SK-N-SH treated with all-trans-retinoic acid at 6 μM for 48 hours (cell line): ENCODE measurements around the gene DGKE.

ENCODE experiments used
- ATAC-seq: fragments of 200-7000 bp; cut with Tn5 transposase; 3 replicates; pipeline ENCODE4 v1.9.1; 2020; ENCODE audit warnings: mild to moderate bottlenecking, moderate library complexity
- BACH2 ChIP-seq: fragments of 250-450 bp; sonication (Bioruptor Pico); IDR thresholded peaks from 2 replicates; pipeline ENCODE4 v1.9.0; 2021; ENCODE audit warnings: mild to moderate bottlenecking, borderline replicate concordance
- CSRNP3 ChIP-seq: fragments of 250-450 bp; sonication (Bioruptor Pico); IDR thresholded peaks from 2 replicates; pipeline ENCODE4 v1.5.1; 2021; ENCODE audit warnings: mild to moderate bottlenecking, moderate library complexity
- ESRRG ChIP-seq: fragments of 250-450 bp; sonication (Bioruptor Pico); IDR thresholded peaks from 2 replicates; pipeline ENCODE4 v1.6.1; 2021; ENCODE audit warnings: mild to moderate bottlenecking
- ISL1 ChIP-seq: fragments of 250-450 bp; sonication (Bioruptor Pico); IDR thresholded peaks from 2 replicates; pipeline ENCODE4 v2.1.2; 2022; ENCODE audit warnings: mild to moderate bottlenecking, moderate library complexity
- OSR1 ChIP-seq: fragments of 250-450 bp; sonication (Bioruptor Pico); IDR thresholded peaks from 2 replicates; pipeline ENCODE4 v1.8.0; 2022; ENCODE audit warnings: moderate library complexity, mild to moderate bottlenecking, inconsistent platforms
- PATZ1 ChIP-seq: fragments of 250-450 bp; sonication (Bioruptor Pico); IDR thresholded peaks from 2 replicates; pipeline ENCODE4 v1.8.0; 2020; ENCODE audit warnings: mild to moderate bottlenecking, moderate library complexity, borderline replicate concordance
- POU6F1 ChIP-seq: fragments of 250-450 bp; sonication (Bioruptor Pico); IDR thresholded peaks from 2 replicates; pipeline ENCODE4 v1.8.0; 2021; ENCODE audit warnings: low read depth, mild to moderate bottlenecking, moderate library complexity, borderline replicate concordance
- PPARA ChIP-seq: fragments of 250-450 bp; sonication (Bioruptor Pico); IDR thresholded peaks from 2 replicates; pipeline ENCODE4 v1.5.0; 2020; ENCODE audit warnings: mild to moderate bottlenecking, borderline replicate concordance
- RARB ChIP-seq: fragments of 250-450 bp; sonication (Bioruptor Pico); IDR thresholded peaks from 2 replicates; pipeline ENCODE4 v1.8.0; 2021; ENCODE audit warnings: mild to moderate bottlenecking, moderate library complexity
- TCF4 ChIP-seq: fragments of 250-450 bp; sonication (Bioruptor Pico); IDR thresholded peaks from 2 replicates; pipeline ENCODE4 v1.8.0; 2021; ENCODE audit warnings: mild to moderate bottlenecking, moderate library complexity, borderline replicate concordance
- TOX ChIP-seq: fragments of 250-450 bp; sonication (Bioruptor Pico); IDR thresholded peaks from 2 replicates; pipeline ENCODE4 v1.8.0; 2021; ENCODE audit warnings: mild to moderate bottlenecking, moderate library complexity, borderline replicate concordance
- TSHZ2 ChIP-seq: fragments of 250-450 bp; sonication (Bioruptor Pico); IDR thresholded peaks from 2 replicates; pipeline ENCODE4 v1.5.0; 2020; ENCODE audit warnings: mild to moderate bottlenecking, moderate library complexity
- ZC3H10 ChIP-seq: fragments of 250-450 bp; sonication (Bioruptor Pico); IDR thresholded peaks from 2 replicates; pipeline ENCODE4 v1.5.1; 2021; ENCODE audit warnings: mild to moderate bottlenecking, moderate library complexity
- ZFP3 ChIP-seq: fragments of 250-450 bp; sonication (Bioruptor Pico); IDR thresholded peaks from 2 replicates; pipeline ENCODE4 v1.5.0; 2020; ENCODE audit warnings: mild to moderate bottlenecking, moderate library complexity
- ZFP30 ChIP-seq: fragments of 450-650 bp; formaldehyde crosslinking; IDR thresholded peaks from 2 replicates; pipeline ENCODE4 v1.5.0; 2022; ENCODE audit warnings: mild to moderate bottlenecking, moderate library complexity
- ZNF565 ChIP-seq: fragments of 450-650 bp; formaldehyde crosslinking; conservative IDR thresholded peaks from 2 replicates; pipeline ENCODE4 v1.5.0; 2020; ENCODE audit warnings: low read depth, mild to moderate bottlenecking, moderate library complexity
- ZNF8 ChIP-seq: fragments of 450-650 bp; formaldehyde crosslinking; IDR thresholded peaks from 2 replicates; pipeline ENCODE4 v1.5.0; 2020; ENCODE audit warnings: mild to moderate bottlenecking, moderate library complexity

DGKE gene

GRCh38 chr17:56913353-56913866 is 79.5 kb downstream of the DGKE start:
- ATAC-seq, result peak; percentile 69
- TF ChIP-seq ESRRG (CRISPR knock-in tag) (no peak), POU6F1 (CRISPR knock-in tag) (no peak), OSR1 (no peak), CSRNP3 (CRISPR knock-in tag) (no peak), ZC3H10 (CRISPR knock-in tag) (no peak), ZFP30 (CRISPR knock-in tag) (no peak), TCF4 (CRISPR knock-in tag) (no peak), ZNF565 (no peak), BACH2 (CRISPR knock-in tag) (no peak), ZNF8 (CRISPR knock-in tag) (no peak), TOX (CRISPR knock-in tag) (no peak), RARB (no peak), ISL1 (CRISPR knock-in tag) (no peak), PATZ1 (CRISPR knock-in tag) (no peak)
- TF ChIP-seq, all 23 proteins: peak for 0

GRCh38 chr17:56913867-56914580 is 80.1 kb downstream of the DGKE start, which contains the start of gene TRIM25:
Gene TRIM25, minus strand, starts transcription at chr17:56914049. Its CDS starts 61 bp downstream, at chr17:56913988.
- TF ChIP-seq PPARA (CRISPR knock-in tag) (no peak), ZFP3 (CRISPR knock-in tag) (0 out of 2 replicates have a peak, but pooled peaks have one; percentile 33), ZNF565 (0 out of 2 replicates have a peak, but pooled peaks have one; percentile 57), PATZ1 (CRISPR knock-in tag) (0 out of 2 replicates have a peak, but pooled peaks have one; percentile 65), ESRRG (CRISPR knock-in tag) (no peak)
- peak; percentile 95 for ATAC-seq

GRCh38 chr17:56914581-56915273 is 80.8 kb downstream of the DGKE start:
- ATAC-seq, result peak; percentile 6

More at GRCh38 chr17:56914581-56915273, 80.8 kb downstream of the DGKE start:
- no peak for TF ChIP-seq TSHZ2
